Measurements from ENCODE around the gene TEX53.

- TF ChIP-seq JUND (IDR thresholded peaks at IDR 0.05) = no peak
- no peak for TF ChIP-seq CTCF (IDR thresholded peaks at IDR 0.05 in 2 of 3, conservative IDR thresholded peaks at IDR 0.05 in 1 of 3; ENCODE audit: borderline replicate concordance in 1 of 3, insufficient read depth in 1 of 3, low read depth in 2 of 3, low read length in 2 of 3)
- no peak for TF ChIP-seq POLR2A (IDR thresholded peaks at IDR 0.05; ENCODE audit: borderline replicate concordance, extremely low read depth, insufficient read depth, insufficient read length)
- TF ChIP-seq RAD21 (IDR thresholded peaks at IDR 0.05; ENCODE audit: low read depth) = no peak
- TF ChIP-seq POLR2AphosphoS5 (IDR thresholded peaks at IDR 0.05; ENCODE audit: low read depth, low read length) = no peak
- no peak for TF ChIP-seq MAX (IDR thresholded peaks at IDR 0.05)
- no peak for TF ChIP-seq ZNF274 (IDR thresholded peaks at IDR 0.05; ENCODE audit: low read depth, low read length)
- TF ChIP-seq ATF3 (IDR thresholded peaks at IDR 0.05) = no peak
- no peak for TF ChIP-seq ELF1 (IDR thresholded peaks at IDR 0.05; ENCODE audit: borderline replicate concordance, low read depth)
Measured at GRCh38 chr9:114612272-114612923, 45.2 kb downstream of the TEX53 start.
